DMS79 (cell line): Measurements from ENCODE around the gene MCTP1.

Source experiments
- DNase-seq: peaks from one replicate; lab custom pipeline; 2025; lab: John Stamatoyannopoulos, UW

Gene MCTP1

GRCh38 chr5:95072281-95072680, 212.6 kb downstream of the MCTP1 start:
- no peak for DNase-seq

- no peak for DNase-seq
Observed at GRCh38 chr5:95070866-95071265, 214.0 kb downstream of the MCTP1 start.

GRCh38 chr5:95070453-95070852, 214.4 kb downstream of the MCTP1 start:
- no peak for DNase-seq

- DNase-seq, result no peak
Observed at GRCh38 chr5:95069948-95070347, 214.9 kb downstream of the MCTP1 start.

GRCh38 chr5:95069021-95069420, 215.9 kb downstream of the MCTP1 start:
- DNase-seq, result no peak

GRCh38 chr5:95068289-95068910, 216.5 kb downstream of the MCTP1 start:
- DNase-seq, result no peak

- DNase-seq, result no peak
Observed at GRCh38 chr5:95066048-95066447, 218.8 kb downstream of the MCTP1 start.

- no peak for DNase-seq
Observed at GRCh38 chr5:95063492-95063891, 221.4 kb downstream of the MCTP1 start.

- no peak for DNase-seq
Observed at GRCh38 chr5:95060098-95060497, 224.8 kb downstream of the MCTP1 start.

GRCh38 chr5:95059636-95060035, 225.3 kb downstream of the MCTP1 start:
- DNase-seq, result no peak

- DNase-seq, result no peak
Observed at GRCh38 chr5:95057615-95058014, 227.3 kb downstream of the MCTP1 start.

GRCh38 chr5:95053253-95053652, 231.6 kb downstream of the MCTP1 start:
- DNase-seq, result no peak

GRCh38 chr5:95050708-95051107, 234.2 kb downstream of the MCTP1 start:
- no peak for DNase-seq

- DNase-seq, result no peak
Observed at GRCh38 chr5:95048628-95049027, 236.3 kb downstream of the MCTP1 start.

- no peak for DNase-seq
Observed at GRCh38 chr5:95045181-95045965, 239.5 kb downstream of the MCTP1 start.

- DNase-seq, result no peak
Observed at GRCh38 chr5:95044096-95044495, 240.8 kb downstream of the MCTP1 start.

- DNase-seq, result no peak
Observed at GRCh38 chr5:95043648-95044047, 241.2 kb downstream of the MCTP1 start.

- DNase-seq, result no peak
Observed at GRCh38 chr5:95043234-95043633, 241.7 kb downstream of the MCTP1 start.

GRCh38 chr5:95042037-95042436, 242.9 kb downstream of the MCTP1 start:
- DNase-seq, result no peak

GRCh38 chr5:95035891-95036685, 248.8 kb downstream of the MCTP1 start:
- DNase-seq, result no peak

GRCh38 chr5:95032801-95033200, 252.1 kb downstream of the MCTP1 start:
- no peak for DNase-seq

- DNase-seq, result no peak
Observed at GRCh38 chr5:95029569-95030366, 255.1 kb downstream of the MCTP1 start.
